ENCODE results near the gene CAB39. TPM values are rescaled to one million over a fixed set of nuclear protein-coding genes. Genes with fewer than 3 reads are reported as not detected.

Gene CAB39
- total RNA-seq, 1 experiment from 2014 or later, result 91.7 TPM

DNA sequence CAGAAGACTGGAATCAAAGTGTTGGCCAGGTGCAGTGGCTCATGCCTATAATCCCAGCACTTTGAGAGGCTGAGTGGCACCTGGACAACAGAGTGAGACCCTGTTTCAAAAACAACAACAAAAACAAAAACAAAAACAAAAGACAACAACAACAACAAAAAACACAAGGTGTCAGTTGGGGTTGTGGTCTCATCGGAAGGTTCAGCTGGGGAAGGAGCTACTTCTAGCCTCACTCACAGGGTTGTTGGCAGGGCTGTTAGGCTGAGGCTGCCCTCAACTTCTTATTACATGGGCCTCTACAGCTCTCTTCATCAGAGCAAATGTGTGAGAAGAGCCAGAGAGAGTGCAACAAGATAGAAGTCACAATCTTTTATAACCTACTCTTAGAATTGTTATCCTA lies 34.6 kb upstream of the CAB39 start:
- no TSS peak for BruUV-seq (replicated peaks)
- no peaks in the 10 kb centered on the region for H3K9me3 Mint-ChIP-seq (ENCODE audit: unreplicated experiment)
- ChIA-PET CTCF (interaction anchor here (0.6 to 1.4 kb wide), 2 partner anchors 121 to 665 kb away, joined by 4 to 6 read pairs; no protein-coding TSS in a partner anchor), POLR2A (interaction anchor here (0.5 to 3.1 kb wide), 5 partner anchors 9 to 45 kb away, joined by 3 to 16 read pairs (median 9); no protein-coding TSS in a partner anchor)
- H3K27ac Mint-ChIP-seq (ENCODE audit: low read depth, unreplicated experiment), result peak overlapping the region; percentile 10
- no peak for DNase-seq (ENCODE audit: unreplicated experiment)
- H3K36me3 Mint-ChIP-seq (ENCODE audit: insufficient read depth, unreplicated experiment), result no peaks in the 10 kb centered on the region
- peaks cover 24% of the 10 kb centered on the region for H3K4me1 Mint-ChIP-seq (ENCODE audit: insufficient read depth, unreplicated experiment)
- H3K4me3 Mint-ChIP-seq (ENCODE audit: unreplicated experiment), result no peak overlapping the region
- intact Hi-C loops (cut with micrococcal nuclease), result no loop called here
- H3K27me3 Mint-ChIP-seq (ENCODE audit: insufficient read depth, unreplicated experiment), result no peaks in the 10 kb centered on the region
- TF ChIP-seq, protein P1, sequence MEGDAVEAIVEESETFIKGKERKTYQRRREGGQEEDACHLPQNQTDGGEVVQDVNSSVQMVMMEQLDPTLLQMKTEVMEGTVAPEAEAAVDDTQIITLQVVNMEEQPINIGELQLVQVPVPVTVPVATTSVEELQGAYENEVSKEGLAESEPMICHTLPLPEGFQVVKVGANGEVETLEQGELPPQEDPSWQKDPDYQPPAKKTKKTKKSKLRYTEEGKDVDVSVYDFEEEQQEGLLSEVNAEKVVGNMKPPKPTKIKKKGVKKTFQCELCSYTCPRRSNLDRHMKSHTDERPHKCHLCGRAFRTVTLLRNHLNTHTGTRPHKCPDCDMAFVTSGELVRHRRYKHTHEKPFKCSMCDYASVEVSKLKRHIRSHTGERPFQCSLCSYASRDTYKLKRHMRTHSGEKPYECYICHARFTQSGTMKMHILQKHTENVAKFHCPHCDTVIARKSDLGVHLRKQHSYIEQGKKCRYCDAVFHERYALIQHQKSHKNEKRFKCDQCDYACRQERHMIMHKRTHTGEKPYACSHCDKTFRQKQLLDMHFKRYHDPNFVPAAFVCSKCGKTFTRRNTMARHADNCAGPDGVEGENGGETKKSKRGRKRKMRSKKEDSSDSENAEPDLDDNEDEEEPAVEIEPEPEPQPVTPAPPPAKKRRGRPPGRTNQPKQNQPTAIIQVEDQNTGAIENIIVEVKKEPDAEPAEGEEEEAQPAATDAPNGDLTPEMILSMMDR (IDR thresholded peaks at IDR 0.05; ENCODE audit: unreplicated experiment), result no peak

DNA sequence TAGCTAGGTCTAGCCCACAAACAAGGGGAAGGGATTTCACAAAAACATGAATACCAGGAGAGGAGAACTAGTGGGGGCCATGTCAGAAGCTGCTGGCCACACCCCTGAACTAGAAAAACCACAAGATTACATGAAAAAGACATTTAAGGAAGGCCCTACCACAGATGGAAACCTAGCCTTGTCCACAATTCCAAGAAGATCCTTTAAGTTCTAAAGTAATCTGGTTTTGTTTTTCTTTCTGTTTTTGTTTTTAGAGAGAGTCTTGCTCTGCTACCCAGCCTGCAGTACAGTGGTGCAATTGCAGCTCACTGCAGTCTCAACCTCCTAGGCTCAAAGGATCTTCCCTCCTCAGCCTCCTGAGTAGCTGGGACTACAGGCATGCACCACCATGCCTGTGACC lies 34.2 kb upstream of the CAB39 start:
- TF ChIP-seq, protein P1 (IDR thresholded peaks at IDR 0.05; ENCODE audit: unreplicated experiment), result no peak
- Mint-ChIP-seq H3K27me3 (ENCODE audit: insufficient read depth, unreplicated experiment) (no peaks in the 10 kb centered on the region), H3K27ac (ENCODE audit: low read depth, unreplicated experiment) (no peak overlapping the region), H3K4me1 (ENCODE audit: insufficient read depth, unreplicated experiment) (peaks cover 24% of the 10 kb centered on the region), H3K4me3 (ENCODE audit: unreplicated experiment) (no peak overlapping the region), H3K36me3 (ENCODE audit: insufficient read depth, unreplicated experiment) (no peaks in the 10 kb centered on the region), H3K9me3 (ENCODE audit: unreplicated experiment) (no peaks in the 10 kb centered on the region)
- BruUV-seq (replicated peaks), result no TSS peak
- POLR2A ChIA-PET, result interaction anchor here (2.0 to 3.1 kb wide), 3 partner anchors 9 to 35 kb away, joined by 9 to 16 read pairs (median 14); no protein-coding TSS in a partner anchor
- intact Hi-C loops (cut with micrococcal nuclease), result no loop called here
- CTCF ChIA-PET, result interaction anchor here (1.4 kb wide), 1 partner anchor 120 kb away, joined by 6 read pairs; no protein-coding TSS in a partner anchor
- no peak for DNase-seq (ENCODE audit: unreplicated experiment)

DNA sequence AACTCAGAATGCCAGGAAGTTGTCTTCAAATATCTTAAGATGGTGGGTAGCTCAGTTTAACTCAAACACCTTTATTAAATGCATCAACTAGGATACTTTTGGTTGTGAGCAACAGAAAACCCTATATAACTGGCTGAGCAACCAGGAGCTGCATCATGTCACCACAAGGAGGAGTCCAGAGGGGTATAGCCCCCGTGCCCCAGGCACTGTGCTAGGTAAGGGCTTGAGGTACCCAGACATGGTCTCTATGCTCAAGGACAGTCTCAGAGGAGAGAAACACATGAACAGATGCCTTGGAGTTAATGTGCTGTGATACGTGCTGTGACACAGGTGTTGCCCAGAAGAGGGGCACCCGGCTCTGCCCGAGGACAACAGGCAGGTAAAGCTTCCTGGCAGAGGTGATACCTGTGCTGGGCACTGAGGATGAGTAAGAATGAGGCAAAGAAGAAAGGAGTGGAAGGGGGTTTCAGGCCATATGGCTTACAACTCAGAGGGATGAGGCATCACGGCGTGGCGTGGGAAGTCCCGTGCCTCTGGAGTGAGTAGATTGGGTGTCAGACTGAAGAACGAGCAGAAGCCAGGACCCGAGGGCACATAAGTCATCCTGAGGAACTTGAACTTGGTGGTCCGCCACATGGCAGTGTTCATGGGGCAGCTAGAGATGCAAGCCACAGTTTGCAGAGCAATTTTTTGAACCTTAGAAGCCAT lies 32.0 kb upstream of the CAB39 start:
- no peak overlapping the region for H3K27ac Mint-ChIP-seq (ENCODE audit: low read depth, unreplicated experiment)
- intact Hi-C loops (cut with micrococcal nuclease), result no loop called here
- H3K4me1 Mint-ChIP-seq (ENCODE audit: insufficient read depth, unreplicated experiment), result peaks cover 40% of the 10 kb centered on the region
- DNase-seq (ENCODE audit: unreplicated experiment), result peak; percentile 67
- no TSS peak for BruUV-seq (replicated peaks)
- CTCF ChIA-PET, result interaction anchor here (0.6 to 1.1 kb wide), 5 partner anchors 9 to 118 kb away, joined by 3 to 5 read pairs (median 4); no protein-coding TSS in a partner anchor
- H3K27me3 Mint-ChIP-seq (ENCODE audit: insufficient read depth, unreplicated experiment), result no peaks in the 10 kb centered on the region
- TF ChIP-seq, protein P1 (IDR thresholded peaks at IDR 0.05; ENCODE audit: unreplicated experiment), result peak; percentile 7
- H3K4me3 Mint-ChIP-seq (ENCODE audit: unreplicated experiment), result no peak overlapping the region
- no peaks in the 10 kb centered on the region for H3K36me3 Mint-ChIP-seq (ENCODE audit: insufficient read depth, unreplicated experiment)
- no peaks in the 10 kb centered on the region for H3K9me3 Mint-ChIP-seq (ENCODE audit: unreplicated experiment)
- POLR2A ChIA-PET, result interaction anchor here (0.6 to 3.7 kb wide), 6 partner anchors 9 to 129 kb away, joined by 3 to 19 read pairs (median 6); no protein-coding TSS in a partner anchor

DNA sequence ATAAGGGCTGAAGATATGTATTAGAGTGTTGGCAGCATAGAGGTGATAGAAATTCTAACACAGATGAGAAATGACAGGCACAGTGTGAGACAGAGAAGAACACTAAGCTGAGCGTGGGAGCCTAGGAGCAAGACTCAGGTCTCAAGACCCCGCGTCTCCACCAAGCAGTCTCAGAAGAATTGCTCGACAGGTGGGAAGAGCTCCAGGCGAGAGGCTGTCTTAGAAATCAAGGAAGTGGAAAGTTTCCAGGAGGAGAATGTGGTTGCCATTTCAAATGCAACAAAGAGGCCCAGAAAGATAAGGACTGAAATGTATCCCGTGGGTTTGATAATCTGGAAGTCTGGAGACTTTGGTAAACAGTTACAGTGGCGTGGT lies 31.5 kb upstream of the CAB39 start:
- Mint-ChIP-seq H3K27ac (ENCODE audit: low read depth, unreplicated experiment) (no peak overlapping the region), H3K4me3 (ENCODE audit: unreplicated experiment) (no peak overlapping the region), H3K9me3 (ENCODE audit: unreplicated experiment) (no peaks in the 10 kb centered on the region), H3K27me3 (ENCODE audit: insufficient read depth, unreplicated experiment) (no peaks in the 10 kb centered on the region), H3K4me1 (ENCODE audit: insufficient read depth, unreplicated experiment) (peaks cover 41% of the 10 kb centered on the region), H3K36me3 (ENCODE audit: insufficient read depth, unreplicated experiment) (no peaks in the 10 kb centered on the region)
- ChIA-PET CTCF (interaction anchor here (1.0 kb wide), 1 partner anchor 10 kb away, joined by 4 read pairs; no protein-coding TSS in a partner anchor), POLR2A (interaction anchor here (0.6 to 3.7 kb wide), 5 partner anchors 9 to 113 kb away, joined by 3 to 19 read pairs (median 7); no protein-coding TSS in a partner anchor)
- intact Hi-C loops (cut with micrococcal nuclease), result no loop called here
- BruUV-seq (replicated peaks), result no TSS peak
- DNase-seq (ENCODE audit: unreplicated experiment), result no peak
- TF ChIP-seq, protein P1 (IDR thresholded peaks at IDR 0.05; ENCODE audit: unreplicated experiment), result no peak
